NB4 (cell line): ENCODE results near the gene MACROD2.

Source experiments
- MYC ChIP-seq: IDR thresholded peaks from 2 replicates; pipeline ENCODE4 v1.6.1; 2011; ENCODE audit warnings: low read depth, low read length
- POLR2A ChIP-seq: IDR thresholded peaks from 2 replicates; pipeline ENCODE4 v1.6.1; 2011; ENCODE audit warnings: mild to moderate bottlenecking; ENCODE audit not compliant: insufficient read length; ENCODE audit errors: extremely low read depth
- TF ChIP-seq, protein P1 (sequence below): IDR thresholded peaks from one replicate; pipeline ENCODE4 v1.5.1; 2012; ENCODE audit warnings: low read depth, low read length
- TF ChIP-seq, protein P2 (sequence below): IDR thresholded peaks from 2 replicates; pipeline ENCODE4 v1.6.1; 2011; ENCODE audit warnings: low read depth, low read length

- TF ChIP-seq, protein P1, sequence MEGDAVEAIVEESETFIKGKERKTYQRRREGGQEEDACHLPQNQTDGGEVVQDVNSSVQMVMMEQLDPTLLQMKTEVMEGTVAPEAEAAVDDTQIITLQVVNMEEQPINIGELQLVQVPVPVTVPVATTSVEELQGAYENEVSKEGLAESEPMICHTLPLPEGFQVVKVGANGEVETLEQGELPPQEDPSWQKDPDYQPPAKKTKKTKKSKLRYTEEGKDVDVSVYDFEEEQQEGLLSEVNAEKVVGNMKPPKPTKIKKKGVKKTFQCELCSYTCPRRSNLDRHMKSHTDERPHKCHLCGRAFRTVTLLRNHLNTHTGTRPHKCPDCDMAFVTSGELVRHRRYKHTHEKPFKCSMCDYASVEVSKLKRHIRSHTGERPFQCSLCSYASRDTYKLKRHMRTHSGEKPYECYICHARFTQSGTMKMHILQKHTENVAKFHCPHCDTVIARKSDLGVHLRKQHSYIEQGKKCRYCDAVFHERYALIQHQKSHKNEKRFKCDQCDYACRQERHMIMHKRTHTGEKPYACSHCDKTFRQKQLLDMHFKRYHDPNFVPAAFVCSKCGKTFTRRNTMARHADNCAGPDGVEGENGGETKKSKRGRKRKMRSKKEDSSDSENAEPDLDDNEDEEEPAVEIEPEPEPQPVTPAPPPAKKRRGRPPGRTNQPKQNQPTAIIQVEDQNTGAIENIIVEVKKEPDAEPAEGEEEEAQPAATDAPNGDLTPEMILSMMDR, result no peak
- TF ChIP-seq POLR2A (no peak), MYC (no peak)
- TF ChIP-seq, protein P2, sequence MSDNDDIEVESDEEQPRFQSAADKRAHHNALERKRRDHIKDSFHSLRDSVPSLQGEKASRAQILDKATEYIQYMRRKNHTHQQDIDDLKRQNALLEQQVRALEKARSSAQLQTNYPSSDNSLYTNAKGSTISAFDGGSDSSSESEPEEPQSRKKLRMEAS, result no peak
These were observed 1697.3 kb downstream of the MACROD2 start for GRCh38 chr20:15692570-15692969.
